Calu3 (cell line): ENCODE data around the gene LRRK1. TPM values are rescaled to one million over a fixed set of nuclear protein-coding genes. Genes with fewer than 3 reads are reported as not detected.

Experiments used
- BruUV-seq: library from RNA; stranded (reverse); fragments of 400-500 nt; replicated peaks from 2 replicates; lab custom pipeline; 2021; lab: Mats Ljungman, UMichigan
- CTCF ChIA-PET: fragments of 300-600 bp; sonication (Branson Sonifier 250); formaldehyde crosslinking; loops from one replicate; lab custom pipeline; 2022; ENCODE audit warnings: antibody characterized with exemption; lab: Charles Lee
- DNase-seq: peaks from one replicate; pipeline ENCODE4 v3.0.0; 2022
- H3K27ac Mint-ChIP-seq: one replicate; pipeline ENCODE4 v1.8.0; 2022; ENCODE audit warnings: mixed read lengths; ENCODE audit not compliant: unreplicated experiment
- H3K27me3 Mint-ChIP-seq: one replicate; pipeline ENCODE4 v1.8.0; 2022; ENCODE audit warnings: mixed read lengths; ENCODE audit not compliant: unreplicated experiment
- H3K36me3 Mint-ChIP-seq: one replicate; pipeline ENCODE4 v1.8.0; 2022; ENCODE audit warnings: mild to moderate bottlenecking, moderate library complexity, mixed read lengths; ENCODE audit not compliant: insufficient read depth, unreplicated experiment
- H3K4me1 Mint-ChIP-seq: one replicate; pipeline ENCODE4 v1.8.0; 2022; ENCODE audit warnings: mild to moderate bottlenecking, low read depth, mixed read lengths; ENCODE audit not compliant: unreplicated experiment
- H3K4me3 Mint-ChIP-seq: one replicate; pipeline ENCODE4 v1.8.0; 2022; ENCODE audit warnings: mild to moderate bottlenecking, low read depth, moderate library complexity, mixed read lengths; ENCODE audit not compliant: unreplicated experiment
- H3K9me3 Mint-ChIP-seq: one replicate; pipeline ENCODE4 v1.8.0; 2022; ENCODE audit warnings: low read depth, mixed read lengths; ENCODE audit not compliant: unreplicated experiment
- CTCF ChIP-seq: fragments of 200-600 bp; IDR thresholded peaks from one replicate; pipeline ENCODE4 v1.8.0; 2022; ENCODE audit warnings: antibody characterized with exemption; ENCODE audit not compliant: unreplicated experiment
- intact Hi-C: fragments of 100-400 bp; cut with micrococcal nuclease; formaldehyde crosslinking; loops from one replicate; pipeline ENCODE4 v1.10.0; 2022; ENCODE audit not compliant: unreplicated experiment
- total RNA-seq: library from RNA; stranded (reverse); gene quantifications from 2 replicates; pipeline ENCODE4 v1.2.3, GENCODE V29; 2022

LRRK1 gene
- total RNA-seq, 1 experiment from 2014 or later, result 21.3 TPM

GRCh38 chr15:100900795-100901169 lies 18.4 kb upstream of the LRRK1 start:
- DNase-seq, result no peak
- no peaks in the 10 kb centered on the region for H3K27me3 Mint-ChIP-seq
- peaks cover 100% of the 10 kb centered on the region for H3K36me3 Mint-ChIP-seq
- H3K4me3 Mint-ChIP-seq, result no peak overlapping the region
- CTCF ChIA-PET, result no interaction called here
- BruUV-seq, result no TSS peak
- H3K4me1 Mint-ChIP-seq, result peaks cover 26% of the 10 kb centered on the region
- no peak for TF ChIP-seq CTCF
- no peak overlapping the region for H3K27ac Mint-ChIP-seq
- intact Hi-C loops, result no loop called here
- no peaks in the 10 kb centered on the region for H3K9me3 Mint-ChIP-seq

GRCh38 chr15:100901296-100901695 lies 17.9 kb upstream of the LRRK1 start:
- CTCF ChIA-PET, result no interaction called here
- TF ChIP-seq CTCF, result no peak
- intact Hi-C loops, result no loop called here
- Mint-ChIP-seq H3K27me3 (no peaks in the 10 kb centered on the region), H3K4me3 (no peak overlapping the region), H3K27ac (no peak overlapping the region), H3K9me3 (no peaks in the 10 kb centered on the region), H3K4me1 (peaks cover 26% of the 10 kb centered on the region), H3K36me3 (peaks cover 100% of the 10 kb centered on the region)
- BruUV-seq, result no TSS peak
- no peak for DNase-seq

- H3K27me3 Mint-ChIP-seq, result no peaks in the 10 kb centered on the region
- CTCF ChIA-PET, result no interaction called here
- no peak overlapping the region for H3K4me3 Mint-ChIP-seq
Measured at GRCh38 chr15:100901702-100902435, 17.3 kb upstream of the LRRK1 start.

GRCh38 chr15:100902436-100903167 lies 16.6 kb upstream of the LRRK1 start:
- Mint-ChIP-seq H3K4me1 (peaks cover 20% of the 10 kb centered on the region), H3K27ac (peak overlapping the region; percentile 83), H3K9me3 (no peaks in the 10 kb centered on the region), H3K27me3 (no peaks in the 10 kb centered on the region), H3K36me3 (peaks cover 100% of the 10 kb centered on the region), H3K4me3 (no peak overlapping the region)
- CTCF ChIA-PET, result interaction anchor here (0.6 kb wide), 1 partner anchor 1162 kb away, joined by 3 read pairs; no protein-coding TSS in a partner anchor
- DNase-seq, result no peak
- no peak for TF ChIP-seq CTCF
- intact Hi-C loops, result no loop called here
- BruUV-seq, result TSS peak; percentile 1

More at GRCh38 chr15:100901702-100902435, 17.3 kb upstream of the LRRK1 start:
- Mint-ChIP-seq H3K4me1 (peaks cover 26% of the 10 kb centered on the region), H3K9me3 (no peaks in the 10 kb centered on the region), H3K36me3 (peaks cover 100% of the 10 kb centered on the region), H3K27ac (peak overlapping the region; percentile 83)
- no peak for DNase-seq
- no peak for TF ChIP-seq CTCF
- BruUV-seq, result no TSS peak
- intact Hi-C loops, result no loop called here
